Spleen (tissue), 11 donors: ENCODE data around the gene CCDC66. TPM values are rescaled to one million over a fixed set of nuclear protein-coding genes. Genes with fewer than 3 reads are reported as not detected.

Experiments
- DNase-seq: peaks from one replicate; pipeline ENCODE4 v3.0.0-alpha.2; 2020
- H3K27ac ChIP-seq, 8 donors: fragments of 200-600 bp; sonication (generic) in 7 of 8; 1 replicate in 4 of 8; 2 replicates in 4 of 8; pipeline versions ENCODE4 v1.5.0 to v1.8.0; 2016 to 2021; ENCODE audit warnings: inconsistent platforms in 4 of 8, mild to moderate bottlenecking in 4 of 8, moderate library complexity in 1 of 8
- H3K27me3 ChIP-seq, 7 donors: fragments of 200-600 bp; sonication (generic) in 6 of 7; replicated peaks in 1 of 7; 1 replicate in 4 of 7; 2 replicates in 3 of 7; pipeline versions ENCODE4 v1.5.0 to v1.8.0; 2016 to 2021; ENCODE audit warnings: inconsistent platforms in 3 of 7, mild to moderate bottlenecking in 1 of 7
- H3K36me3 ChIP-seq, 6 donors: fragments of 200-600 bp; sonication (generic) in 5 of 6; 1 replicate in 4 of 6; 2 replicates in 2 of 6; pipeline versions ENCODE4 v1.5.0 to v1.8.0; 2016 to 2021; ENCODE audit warnings: inconsistent platforms in 2 of 6
- H3K4me1 ChIP-seq, 6 donors: fragments of 200-600 bp; sonication (generic) in 5 of 6; 1 replicate in 3 of 6; 2 replicates in 3 of 6; pipeline versions ENCODE4 v1.5.0 to v1.8.0; 2016 to 2021; ENCODE audit warnings: inconsistent platforms in 3 of 6
- H3K4me3 ChIP-seq, 8 donors: fragments of 200-600 bp; sonication (generic) in 7 of 8; 1 replicate in 4 of 8; 2 replicates in 4 of 8; pipeline versions ENCODE4 v1.5.0 to v1.8.0; 2016 to 2021; ENCODE audit warnings: inconsistent platforms in 4 of 8, mild to moderate bottlenecking in 4 of 8, moderate library complexity in 2 of 8
- H3K9me3 ChIP-seq, 8 donors: fragments of 200-600 bp; sonication (generic) in 7 of 8; 1 replicate in 4 of 8; 2 replicates in 4 of 8; pipeline versions ENCODE4 v1.5.0 to v1.8.0; 2016 to 2021; ENCODE audit warnings: inconsistent platforms in 4 of 8
- CTCF ChIP-seq, 11 experiments: fragments of 200-600 bp in 7 of 11; fragments of 450-650 bp in 4 of 11; sonication (generic) in 4 of 11; IDR thresholded peaks in 8 of 11; conservative IDR thresholded peaks in 3 of 11; 1 replicate in 7 of 11; 2 replicates in 4 of 11; pipeline versions ENCODE4 v1.4.0 to v1.8.0; 2016 to 2021; ENCODE audit warnings: antibody characterized with exemption in 11 of 11, inconsistent platforms in 4 of 11, mild to moderate bottlenecking in 1 of 11
- POLR2A ChIP-seq, 3 donors: fragments of 450-650 bp; IDR thresholded peaks; one replicate each; pipeline ENCODE4 v1.5.1; 2017; ENCODE audit warnings: antibody characterized with exemption in 3 of 3, mild to moderate bottlenecking in 1 of 3
- POLR2AphosphoS5 ChIP-seq, 3 donors: sonication (generic); formaldehyde crosslinking; IDR thresholded peaks; one replicate each; pipeline ENCODE4 v1.5.1; 2017; ENCODE audit warnings: antibody characterized with exemption in 3 of 3
- WGBS, 5 donors: extraction: QIAGEN DNeasy Blood & Tissue Kit in 3 of 5; methylation state at CpG; one replicate each; pipeline versions ENCODE4 v1.1.5 to v1.1.7; 2013 to 2018; 5-methylcytosine and 5-hydroxymethylcytosine counted together
- intact Hi-C: fragments of 100-400 bp; cut with DNase I; formaldehyde crosslinking; loops from one replicate; pipeline ENCODE4 v1.15.0; 2023; ENCODE audit warnings: low total_unique reads
- polyA plus RNA-seq, 3 donors: library from polyadenylated mRNA; stranded (reverse); fragments of 200-250 nt; gene quantifications; one replicate each; pipeline ENCODE4 v1.2.1, GENCODE V29; 2013
- total RNA-seq, 7 donors: library from RNA; depleted of rRNA in 3 of 7; stranded (reverse); fragments of >200 nt in 3 of 7; fragmentation: NEBNext Ultra II Directional in 4 of 7; extraction: Animal tissue kit (Norgen Biotek cat#: 25700) in 4 of 7; gene quantifications; one replicate each; pipeline versions ENCODE4 v1.1.0 to v1.2.1, GENCODE V29; 2016 to 2021
- donor health status: healthy with polysubstance abuse.
- donor health status: DM: no; HTN: no; CAD: no; lungs with moderate emphysema.
- donor health status: DM: no; HTN: no; CAD: no.
- donor health status: Bipolar disorder and iron deficiency.
- donor health status: healthy.
- donor health status: DM: no; HTN: no; CAD: no.
- donor health status: DM: yes; HTN: yes; CAD: no.

Gene CCDC66
- total and polyA plus RNA-seq, 10 donors, result 8.1 to 80.2 (median 37.7) TPM

GRCh38 chr3:56633602-56634535, 76.9 kb downstream of the CCDC66 start:
- TF ChIP-seq CTCF (IDR thresholded peaks at IDR 0.05 in 8 of 11, conservative IDR thresholded peaks at IDR 0.05 in 3 of 11) (no peak), POLR2AphosphoS5 (IDR thresholded peaks at IDR 0.05) (no peak), POLR2A (IDR thresholded peaks at IDR 0.05) (no peak)
- no peaks in the 10 kb centered on the region for H3K27me3 ChIP-seq

DNA sequence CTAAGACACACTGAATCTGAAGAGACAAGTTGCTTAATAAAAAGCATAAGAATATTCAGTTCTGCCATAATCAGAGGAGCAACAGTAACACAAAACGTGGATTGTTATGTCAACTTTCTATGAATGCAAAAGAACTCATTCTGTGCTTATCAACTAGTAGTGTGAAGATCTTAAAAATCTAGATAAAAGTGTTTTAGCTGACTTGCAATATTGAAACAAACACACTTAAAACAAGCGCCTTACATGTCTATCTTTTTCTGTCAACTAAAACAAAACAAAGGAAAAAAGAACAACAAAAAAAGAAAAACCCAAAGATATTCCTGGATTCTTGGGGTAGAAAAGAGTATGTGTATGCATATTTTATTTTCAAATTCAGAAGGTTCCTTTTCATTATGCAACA, 88.4 kb downstream of the CCDC66 start:
- Histone ChIP-seq H3K27ac (no peak overlapping the region), H3K27me3 (no peaks in the 10 kb centered on the region), H3K36me3 (peaks cover 7 to 100% (median 66%) of the 10 kb centered on the region in 6 donors), H3K9me3 (no peaks in the 10 kb centered on the region), H3K4me1 (peaks cover 0 to 26% (median 6%) of the 10 kb centered on the region in 6 donors), H3K4me3 (no peak overlapping the region)
- TF ChIP-seq POLR2A (IDR thresholded peaks at IDR 0.05) (no peak), POLR2AphosphoS5 (IDR thresholded peaks at IDR 0.05) (no peak), CTCF (IDR thresholded peaks at IDR 0.05 in 8 of 11, conservative IDR thresholded peaks at IDR 0.05 in 3 of 11) (no peak)
- DNase-seq, result no peak
- intact Hi-C loops, result no loop called here
- WGBS, 5 donors, result 91 to 99% (median 94%) methylated on average over 2 of the region's 2 CpGs

More at GRCh38 chr3:56633602-56634535, 76.9 kb downstream of the CCDC66 start:
- WGBS, 5 donors, result 87 to 93% (median 91%) methylated on average over 9 of the region's 9 CpGs
- H3K4me3 ChIP-seq, result no peak overlapping the region
- DNase-seq, result no peak
- H3K36me3 ChIP-seq, result peaks cover 0 to 100% (median 62%) of the 10 kb centered on the region in 6 donors
- H3K9me3 ChIP-seq, result no peaks in the 10 kb centered on the region
- peak overlapping the region in 1 of 8 donors; percentile 7 for H3K27ac ChIP-seq
- intact Hi-C loops, result no loop called here
- peaks cover 0 to 9% (median 0%) of the 10 kb centered on the region in 6 donors for H3K4me1 ChIP-seq

DNA sequence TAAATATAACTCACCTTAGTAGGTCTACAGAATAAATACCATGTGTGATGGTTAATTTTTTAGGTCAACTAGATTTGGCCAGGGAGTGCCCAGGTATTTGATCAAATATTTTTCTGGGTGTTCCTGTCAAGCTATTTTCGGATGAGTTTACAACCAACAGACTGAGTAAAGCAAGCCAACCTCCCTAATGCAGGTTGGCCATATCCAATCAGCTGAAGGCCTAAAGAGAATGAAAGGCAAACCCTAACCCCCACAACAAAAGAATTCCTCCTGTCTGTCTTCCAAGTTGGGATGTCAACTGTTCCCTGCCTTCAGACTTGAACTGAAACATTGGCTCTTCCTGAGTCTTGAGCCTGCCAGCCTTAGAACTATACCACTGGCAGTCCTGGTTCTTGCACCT, 97.5 kb downstream of the CCDC66 start:
- intact Hi-C loops, result no loop called here
- Histone ChIP-seq H3K27me3 (no peaks in the 10 kb centered on the region), H3K4me3 (no peak overlapping the region), H3K27ac (no peak overlapping the region), H3K36me3 (peaks cover 2 to 100% (median 83%) of the 10 kb centered on the region in 6 donors), H3K9me3 (peaks cover 0 to 15% (median 9%) of the 10 kb centered on the region in 8 donors), H3K4me1 (peaks cover 0 to 22% (median 5%) of the 10 kb centered on the region in 6 donors)
- no peak for TF ChIP-seq POLR2AphosphoS5 (IDR thresholded peaks at IDR 0.05)
- no peak for TF ChIP-seq CTCF (IDR thresholded peaks at IDR 0.05 in 8 of 11, conservative IDR thresholded peaks at IDR 0.05 in 3 of 11)
- no peak for TF ChIP-seq POLR2A (IDR thresholded peaks at IDR 0.05)
- 88 to 100% (median 97%) methylated on average over 1 of the region's 1 CpG for WGBS, 5 donors
- no peak for DNase-seq

GRCh38 chr3:56655709-56656108, 98.7 kb downstream of the CCDC66 start:
- H3K4me3 ChIP-seq, result no peak overlapping the region
- intact Hi-C loops, result no loop called here
- H3K36me3 ChIP-seq, result peaks cover 5 to 100% (median 92%) of the 10 kb centered on the region in 6 donors
- peaks cover 0 to 15% (median 9%) of the 10 kb centered on the region in 8 donors for H3K9me3 ChIP-seq
- WGBS, 5 donors, result 44 to 81% (median 71%) methylated on average over 1 of the region's 1 CpG
- DNase-seq, result no peak
- TF ChIP-seq CTCF (IDR thresholded peaks at IDR 0.05 in 8 of 11, conservative IDR thresholded peaks at IDR 0.05 in 3 of 11) (no peak), POLR2AphosphoS5 (IDR thresholded peaks at IDR 0.05) (no peak), POLR2A (IDR thresholded peaks at IDR 0.05) (no peak)
- no peaks in the 10 kb centered on the region for H3K27me3 ChIP-seq
- H3K4me1 ChIP-seq, result peaks cover 0 to 13% (median 0%) of the 10 kb centered on the region in 6 donors
- H3K27ac ChIP-seq, result no peak overlapping the region
